ENCODE results near the gene ATP6V1C2. TPM values are rescaled to one million over a fixed set of nuclear protein-coding genes. Genes with fewer than 3 reads are reported as not detected.

ATP6V1C2 gene
- total and polyA plus RNA-seq, 2 donors = 0.57 to 10.6 TPM

DNA sequence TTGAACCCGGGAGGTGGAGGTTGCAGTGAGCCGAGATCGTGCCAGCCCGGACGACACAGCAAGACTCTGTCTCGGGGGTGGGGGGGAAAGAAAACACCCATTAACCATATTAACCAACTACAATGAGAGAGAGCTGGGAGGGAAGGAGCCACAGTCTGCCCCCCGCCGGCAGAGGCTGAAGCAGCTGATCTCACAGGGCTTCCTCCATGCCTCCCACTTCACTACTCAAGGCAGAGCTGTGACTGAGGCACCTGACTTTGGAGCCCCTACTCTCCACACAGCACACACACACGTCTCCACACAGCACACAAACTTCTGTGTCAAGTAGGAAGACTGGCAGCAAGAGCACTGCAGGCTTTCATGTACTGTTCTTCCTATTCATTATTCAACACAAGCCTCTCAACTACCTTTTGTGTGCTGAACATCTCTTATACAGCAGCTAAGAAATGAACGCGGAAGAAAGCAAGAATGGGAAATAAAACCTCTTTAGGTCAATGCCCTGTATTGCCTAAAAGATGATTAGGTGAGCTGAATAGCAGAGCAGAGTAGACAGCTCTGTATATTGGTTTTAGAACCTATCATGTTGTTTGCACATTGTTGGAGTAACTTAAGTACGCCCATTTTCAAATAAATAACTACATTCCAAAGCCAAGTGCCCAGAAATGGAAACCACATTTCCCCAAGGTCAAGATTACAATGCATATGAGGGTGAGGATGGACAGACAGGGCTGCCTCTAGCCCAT lies 65.0 kb downstream of the ATP6V1C2 start:
- Histone ChIP-seq H3K27ac (ENCODE audit: low read depth in 1 of 2, low read length in 1 of 2) (no peak overlapping the region), H3K36me3 (ENCODE audit: control insufficient read depth in 2 of 2, insufficient read depth in 2 of 2, low read length in 1 of 2) (peaks cover 76 to 89% of the 10 kb centered on the region in 2 donors), H3K4me3 (ENCODE audit: low read length in 2 of 2) (no peak overlapping the region), H3K27me3 (ENCODE audit: control insufficient read depth in 2 of 2, insufficient read depth in 1 of 2, low read length in 1 of 2) (no peaks in the 10 kb centered on the region), H3K9me3 (ENCODE audit: control insufficient read depth in 2 of 2, insufficient read depth in 1 of 2, low read length in 1 of 2) (no peaks in the 10 kb centered on the region), H3K4me1 (ENCODE audit: control insufficient read depth in 2 of 2, insufficient read depth in 2 of 2, low read length in 2 of 2) (no peaks in the 10 kb centered on the region)
- WGBS = 97% methylated on average over 12 of the region's 12 CpGs
- no peak for DNase-seq (ENCODE audit: low read depth in 6 of 9, low spot score in 9 of 9)

DNA sequence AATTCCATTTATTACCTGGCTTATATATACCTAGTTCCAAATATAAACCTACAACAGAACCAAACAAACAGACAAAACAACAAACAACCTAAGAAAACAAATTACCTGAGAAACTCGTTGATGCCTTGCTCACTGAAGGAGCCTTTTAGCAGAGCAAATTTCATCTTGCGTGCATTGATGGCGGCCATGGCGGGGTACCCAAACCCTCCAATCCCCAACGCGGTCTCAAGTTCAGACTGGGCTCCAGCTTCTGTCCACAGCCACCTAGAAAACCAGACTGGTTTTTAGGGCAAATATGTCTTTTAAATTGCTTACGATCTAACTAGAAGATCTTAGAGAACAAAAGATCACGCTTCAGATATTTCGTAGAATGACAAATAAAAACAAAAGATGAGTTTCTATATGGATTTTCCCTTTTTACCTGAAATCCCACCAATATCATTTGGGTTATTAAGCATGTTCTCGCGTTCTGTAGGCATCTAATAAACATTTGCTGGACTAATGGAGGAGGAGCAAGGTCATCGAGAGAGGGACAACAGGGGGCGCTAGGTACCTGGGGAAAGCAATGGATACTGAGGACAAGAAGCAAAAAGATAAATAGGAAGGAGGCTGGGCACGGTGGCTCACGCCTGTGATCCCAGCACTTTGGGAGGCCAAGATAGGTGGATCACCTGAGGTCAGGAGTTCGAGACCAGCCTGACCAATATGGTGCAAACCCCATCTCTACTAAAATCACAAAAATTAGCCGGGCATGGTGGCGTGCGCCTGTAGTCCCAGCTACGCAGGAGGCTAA lies 65.9 kb downstream of the ATP6V1C2 start:
- no peak for DNase-seq (ENCODE audit: low read depth in 6 of 9, low spot score in 9 of 9)
- H3K27ac ChIP-seq (ENCODE audit: low read depth in 1 of 2, low read length in 1 of 2) = no peak overlapping the region
- H3K4me3 ChIP-seq (ENCODE audit: low read length in 2 of 2) = no peak overlapping the region
- no peaks in the 10 kb centered on the region for H3K4me1 ChIP-seq (ENCODE audit: control insufficient read depth in 2 of 2, insufficient read depth in 2 of 2, low read length in 2 of 2)
- H3K9me3 ChIP-seq (ENCODE audit: control insufficient read depth in 2 of 2, insufficient read depth in 1 of 2, low read length in 1 of 2) = no peaks in the 10 kb centered on the region
- H3K27me3 ChIP-seq (ENCODE audit: control insufficient read depth in 2 of 2, insufficient read depth in 1 of 2, low read length in 1 of 2) = no peaks in the 10 kb centered on the region
- WGBS = 97% methylated on average over 20 of the region's 20 CpGs
- H3K36me3 ChIP-seq (ENCODE audit: control insufficient read depth in 2 of 2, insufficient read depth in 2 of 2, low read length in 1 of 2) = peaks cover 68 to 89% of the 10 kb centered on the region in 2 donors

GRCh38 chr2:10788855-10789254 lies 67.4 kb downstream of the ATP6V1C2 start:
- Histone ChIP-seq H3K4me3 (ENCODE audit: low read length in 2 of 2) (no peak overlapping the region), H3K27me3 (ENCODE audit: control insufficient read depth in 2 of 2, insufficient read depth in 1 of 2, low read length in 1 of 2) (no peaks in the 10 kb centered on the region), H3K36me3 (ENCODE audit: control insufficient read depth in 2 of 2, insufficient read depth in 2 of 2, low read length in 1 of 2) (peaks cover 71 to 93% of the 10 kb centered on the region in 2 donors), H3K4me1 (ENCODE audit: control insufficient read depth in 2 of 2, insufficient read depth in 2 of 2, low read length in 2 of 2) (no peaks in the 10 kb centered on the region), H3K27ac (ENCODE audit: low read depth in 1 of 2, low read length in 1 of 2) (no peak overlapping the region), H3K9me3 (ENCODE audit: control insufficient read depth in 2 of 2, insufficient read depth in 1 of 2, low read length in 1 of 2) (peaks cover 0 to 1% of the 10 kb centered on the region in 2 donors)
- no peak for DNase-seq (ENCODE audit: low read depth in 6 of 9, low spot score in 9 of 9)
- 88% methylated on average over 8 of the region's 8 CpGs for WGBS

GRCh38 chr2:10790228-10790973 lies 69.0 kb downstream of the ATP6V1C2 start:
- Histone ChIP-seq H3K4me3 (ENCODE audit: low read length in 2 of 2) (no peak overlapping the region), H3K9me3 (ENCODE audit: control insufficient read depth in 2 of 2, insufficient read depth in 1 of 2, low read length in 1 of 2) (peaks cover 0 to 1% of the 10 kb centered on the region in 2 donors), H3K4me1 (ENCODE audit: control insufficient read depth in 2 of 2, insufficient read depth in 2 of 2, low read length in 2 of 2) (no peaks in the 10 kb centered on the region), H3K27ac (ENCODE audit: low read depth in 1 of 2, low read length in 1 of 2) (peak overlapping the region in 1 of 2 donors; percentile 25), H3K27me3 (ENCODE audit: control insufficient read depth in 2 of 2, insufficient read depth in 1 of 2, low read length in 1 of 2) (no peaks in the 10 kb centered on the region), H3K36me3 (ENCODE audit: control insufficient read depth in 2 of 2, insufficient read depth in 2 of 2, low read length in 1 of 2) (peaks cover 62 to 85% of the 10 kb centered on the region in 2 donors)
- DNase-seq (ENCODE audit: low read depth in 6 of 9, low spot score in 9 of 9) = no peak
- WGBS = 89% methylated on average over 6 of the region's 6 CpGs

DNA sequence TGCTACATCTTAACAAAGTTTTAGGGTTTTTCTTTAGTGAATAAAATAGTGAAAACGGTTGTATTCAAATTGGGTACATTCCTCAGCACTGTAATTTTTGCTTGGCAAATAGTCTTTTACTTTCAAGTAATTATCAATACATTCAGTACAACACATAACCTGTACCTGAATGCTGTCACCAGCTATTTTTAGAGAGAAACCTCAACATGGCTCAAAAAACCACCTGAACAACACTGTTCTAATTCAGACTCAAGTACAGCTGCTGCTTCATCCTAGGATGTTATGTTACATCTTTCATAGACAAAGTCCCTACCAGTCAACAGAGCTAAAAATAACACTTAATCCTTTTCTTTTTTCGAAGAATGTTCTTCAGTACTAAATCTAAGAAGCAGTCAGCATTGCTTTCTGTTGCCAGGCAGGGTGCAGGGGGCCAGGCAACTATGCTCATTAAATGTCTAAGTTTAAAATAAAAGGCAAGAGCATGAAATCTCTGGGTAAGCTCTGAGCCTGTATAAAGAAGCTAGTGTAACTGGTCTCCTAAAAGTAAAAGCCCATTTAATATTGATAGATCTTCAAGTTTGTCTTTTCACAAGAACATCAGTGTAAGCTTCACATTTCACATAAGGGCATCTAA lies 70.7 kb downstream of the ATP6V1C2 start:
- no peak for DNase-seq (ENCODE audit: low read depth in 6 of 9, low spot score in 9 of 9)
- no peaks in the 10 kb centered on the region for H3K27me3 ChIP-seq (ENCODE audit: control insufficient read depth in 2 of 2, insufficient read depth in 1 of 2, low read length in 1 of 2)
- no peak overlapping the region for H3K4me3 ChIP-seq (ENCODE audit: low read length in 2 of 2)
- H3K4me1 ChIP-seq (ENCODE audit: control insufficient read depth in 2 of 2, insufficient read depth in 2 of 2, low read length in 2 of 2) = no peaks in the 10 kb centered on the region
- peaks cover 0 to 1% of the 10 kb centered on the region in 2 donors for H3K9me3 ChIP-seq (ENCODE audit: control insufficient read depth in 2 of 2, insufficient read depth in 1 of 2, low read length in 1 of 2)
- peaks cover 58 to 86% of the 10 kb centered on the region in 2 donors for H3K36me3 ChIP-seq (ENCODE audit: control insufficient read depth in 2 of 2, insufficient read depth in 2 of 2, low read length in 1 of 2)
- 98% methylated on average over 2 of the region's 2 CpGs for WGBS
- no peak overlapping the region for H3K27ac ChIP-seq (ENCODE audit: low read depth in 1 of 2, low read length in 1 of 2)

DNA sequence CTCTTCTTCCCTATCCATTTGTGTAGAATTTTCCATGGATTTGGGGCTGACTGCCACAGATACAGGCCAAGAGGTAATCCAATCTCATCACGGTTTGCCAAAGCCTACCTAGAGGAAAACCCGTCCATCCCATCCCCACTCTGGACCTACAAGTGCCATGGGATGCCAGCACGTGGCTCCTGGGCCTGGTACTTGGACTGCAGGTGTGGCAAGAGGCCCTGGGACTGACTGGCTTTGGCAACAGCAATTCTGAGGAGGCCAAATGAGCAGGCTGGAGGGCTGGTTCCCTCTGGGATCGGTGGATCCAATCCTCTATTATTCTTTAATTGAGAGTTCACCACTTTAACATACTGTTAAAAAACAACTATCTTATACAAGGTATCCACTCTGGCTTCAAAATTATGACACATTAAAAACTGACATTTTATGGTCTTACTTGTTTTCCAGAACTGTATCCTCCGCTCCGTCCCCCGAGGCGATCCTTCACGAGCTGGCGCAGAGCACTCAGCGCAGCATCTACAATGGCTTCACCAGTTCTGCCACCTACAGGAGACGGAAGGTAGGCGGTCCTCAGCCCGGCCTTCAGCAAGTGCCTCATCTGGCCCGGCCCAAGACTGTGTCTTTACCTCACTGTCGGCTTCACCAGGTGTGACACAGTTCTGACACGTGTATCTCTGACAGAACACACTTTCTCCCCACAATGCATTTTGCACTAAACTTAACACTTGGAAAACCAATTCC lies 71.4 kb downstream of the ATP6V1C2 start:
- Histone ChIP-seq H3K4me3 (ENCODE audit: low read length in 2 of 2) (no peak overlapping the region), H3K36me3 (ENCODE audit: control insufficient read depth in 2 of 2, insufficient read depth in 2 of 2, low read length in 1 of 2) (peaks cover 57 to 86% of the 10 kb centered on the region in 2 donors), H3K4me1 (ENCODE audit: control insufficient read depth in 2 of 2, insufficient read depth in 2 of 2, low read length in 2 of 2) (no peaks in the 10 kb centered on the region), H3K27me3 (ENCODE audit: control insufficient read depth in 2 of 2, insufficient read depth in 1 of 2, low read length in 1 of 2) (no peaks in the 10 kb centered on the region), H3K27ac (ENCODE audit: low read depth in 1 of 2, low read length in 1 of 2) (peak overlapping the region in 1 of 2 donors; percentile 31), H3K9me3 (ENCODE audit: control insufficient read depth in 2 of 2, insufficient read depth in 1 of 2, low read length in 1 of 2) (peaks cover 0 to 1% of the 10 kb centered on the region in 2 donors)
- 98% methylated on average over 17 of the region's 17 CpGs for WGBS
- DNase-seq (ENCODE audit: low read depth in 6 of 9, low spot score in 9 of 9) = no peak

DNA sequence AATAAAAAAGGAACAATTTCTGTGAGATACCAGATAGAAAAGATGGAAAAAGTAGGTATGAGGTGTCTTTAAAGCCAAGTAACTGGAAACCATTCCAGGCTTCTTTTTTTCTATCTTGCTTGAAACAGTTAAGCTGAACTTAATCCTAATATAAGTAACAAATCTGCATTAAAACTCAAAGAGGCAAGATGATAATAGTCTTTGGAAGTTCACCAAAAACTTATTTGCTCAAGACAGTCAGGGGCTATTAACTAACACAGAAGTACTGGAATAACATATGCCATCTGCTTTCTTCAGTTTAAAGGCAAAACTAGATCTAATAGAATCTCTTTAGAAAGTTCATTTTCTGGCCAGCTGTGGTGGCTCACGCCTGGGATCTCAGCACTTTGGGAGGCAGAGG lies 72.4 kb downstream of the ATP6V1C2 start:
- no peak for DNase-seq (ENCODE audit: low read depth in 6 of 9, low spot score in 9 of 9)
- no peak overlapping the region for H3K27ac ChIP-seq (ENCODE audit: low read depth in 1 of 2, low read length in 1 of 2)
- no peak overlapping the region for H3K4me3 ChIP-seq (ENCODE audit: low read length in 2 of 2)
- H3K4me1 ChIP-seq (ENCODE audit: control insufficient read depth in 2 of 2, insufficient read depth in 2 of 2, low read length in 2 of 2) = no peaks in the 10 kb centered on the region
- H3K9me3 ChIP-seq (ENCODE audit: control insufficient read depth in 2 of 2, insufficient read depth in 1 of 2, low read length in 1 of 2) = peaks cover 0 to 1% of the 10 kb centered on the region in 2 donors
- no peaks in the 10 kb centered on the region for H3K27me3 ChIP-seq (ENCODE audit: control insufficient read depth in 2 of 2, insufficient read depth in 1 of 2, low read length in 1 of 2)
- 100% methylated on average over 1 of the region's 1 CpG for WGBS
- H3K36me3 ChIP-seq (ENCODE audit: control insufficient read depth in 2 of 2, insufficient read depth in 2 of 2, low read length in 1 of 2) = peaks cover 50 to 81% of the 10 kb centered on the region in 2 donors

- no peak for DNase-seq (ENCODE audit: low read depth in 6 of 9, low spot score in 9 of 9)
Measured at GRCh38 chr2:10794876-10795275, 73.4 kb downstream of the ATP6V1C2 start.

More at GRCh38 chr2:10794876-10795275, 73.4 kb downstream of the ATP6V1C2 start:
- WGBS = 94% methylated on average over 5 of the region's 5 CpGs
- Histone ChIP-seq H3K4me3 (ENCODE audit: low read length in 2 of 2) (no peak overlapping the region), H3K9me3 (ENCODE audit: control insufficient read depth in 2 of 2, insufficient read depth in 1 of 2, low read length in 1 of 2) (peaks cover 0 to 1% of the 10 kb centered on the region in 2 donors), H3K27me3 (ENCODE audit: control insufficient read depth in 2 of 2, insufficient read depth in 1 of 2, low read length in 1 of 2) (no peaks in the 10 kb centered on the region), H3K4me1 (ENCODE audit: control insufficient read depth in 2 of 2, insufficient read depth in 2 of 2, low read length in 2 of 2) (no peaks in the 10 kb centered on the region), H3K27ac (ENCODE audit: low read depth in 1 of 2, low read length in 1 of 2) (no peak overlapping the region), H3K36me3 (ENCODE audit: control insufficient read depth in 2 of 2, insufficient read depth in 2 of 2, low read length in 1 of 2) (peaks cover 47 to 79% of the 10 kb centered on the region in 2 donors)
